Karpas-422 (cell line): ENCODE results near the gene DPP10. TPM values are rescaled to one million over a fixed set of nuclear protein-coding genes. Genes with fewer than 3 reads are reported as not detected.

Experiments
- DNase-seq: peaks from one replicate; pipeline ENCODE4 v3.0.0-alpha.2; 2015
- H2AFZ ChIP-seq: fragments of 200-600 bp; sonication (generic); 2 replicates; pipeline ENCODE4 v1.6.1; 2014; ENCODE audit warnings: antibody characterized with exemption, low read length, mixed read lengths
- H3K27ac ChIP-seq: fragments of 200-600 bp; sonication (generic); 2 replicates; pipeline ENCODE4 v1.5.1; 2014; ENCODE audit warnings: mild to moderate bottlenecking, low read length, moderate library complexity
- H3K27me3 ChIP-seq: fragments of 200-600 bp; sonication (generic); 2 replicates; pipeline ENCODE4 v1.6.1; 2014; ENCODE audit warnings: low read length, mixed read lengths
- H3K36me3 ChIP-seq: fragments of 200-600 bp; sonication (generic); 2 replicates; pipeline ENCODE4 v1.6.1; 2014; ENCODE audit warnings: low read length, mixed read lengths; ENCODE audit not compliant: insufficient read depth
- H3K4me1 ChIP-seq: fragments of 200-600 bp; sonication (generic); 2 replicates; pipeline ENCODE4 v1.6.1; 2014; ENCODE audit warnings: mild to moderate bottlenecking, low read length, mixed read lengths
- H3K4me2 ChIP-seq: fragments of 200-600 bp; sonication (generic); 2 replicates; pipeline ENCODE4 v1.6.1; 2014; ENCODE audit warnings: low read length, low read depth, mild to moderate bottlenecking; ENCODE audit not compliant: poor library complexity, severe bottlenecking
- H3K4me3 ChIP-seq: fragments of 200-600 bp; sonication (generic); 2 replicates; pipeline ENCODE4 v1.5.1; 2014; ENCODE audit warnings: mild to moderate bottlenecking, antibody characterized with exemption, low read length, mixed read lengths
- H3K79me2 ChIP-seq: fragments of 200-600 bp; sonication (generic); 2 replicates; pipeline ENCODE4 v1.6.1; 2014; ENCODE audit warnings: mild to moderate bottlenecking, low read length, mixed read lengths
- H3K9ac ChIP-seq: fragments of 200-600 bp; sonication (generic); 2 replicates; pipeline ENCODE4 v1.6.0; 2014; ENCODE audit warnings: low read length
- H3K9me2 ChIP-seq: fragments of 200-600 bp; sonication (generic), shearing (Covaris generic); replicated peaks from 2 replicates; pipeline ENCODE4 v1.6.0; 2014; ENCODE audit warnings: mild to moderate bottlenecking, low read length, moderate library complexity; ENCODE audit not compliant: insufficient read depth
- H3K9me3 ChIP-seq: fragments of 300-700, 200-600 bp; sonication (generic); 2 replicates; pipeline ENCODE4 v1.6.1; 2014; ENCODE audit warnings: low read length, mixed read lengths
- H4K20me1 ChIP-seq: fragments of 200-600 bp; sonication (generic); 2 replicates; pipeline ENCODE4 v1.6.1; 2014; ENCODE audit warnings: mild to moderate bottlenecking, antibody characterized with exemption, low read length, low read depth; ENCODE audit not compliant: insufficient read depth
- total RNA-seq: library from RNA; depleted of rRNA; stranded (reverse); fragments of >200 nt; shearing (Covaris generic); gene quantifications from 2 replicates; pipeline ENCODE4 v1.2.3, GENCODE V29; 2014; ENCODE audit warnings: low replicate concordance

The DPP10 gene
- total RNA-seq, 1 experiment from 2014 or later = not detected

DNA sequence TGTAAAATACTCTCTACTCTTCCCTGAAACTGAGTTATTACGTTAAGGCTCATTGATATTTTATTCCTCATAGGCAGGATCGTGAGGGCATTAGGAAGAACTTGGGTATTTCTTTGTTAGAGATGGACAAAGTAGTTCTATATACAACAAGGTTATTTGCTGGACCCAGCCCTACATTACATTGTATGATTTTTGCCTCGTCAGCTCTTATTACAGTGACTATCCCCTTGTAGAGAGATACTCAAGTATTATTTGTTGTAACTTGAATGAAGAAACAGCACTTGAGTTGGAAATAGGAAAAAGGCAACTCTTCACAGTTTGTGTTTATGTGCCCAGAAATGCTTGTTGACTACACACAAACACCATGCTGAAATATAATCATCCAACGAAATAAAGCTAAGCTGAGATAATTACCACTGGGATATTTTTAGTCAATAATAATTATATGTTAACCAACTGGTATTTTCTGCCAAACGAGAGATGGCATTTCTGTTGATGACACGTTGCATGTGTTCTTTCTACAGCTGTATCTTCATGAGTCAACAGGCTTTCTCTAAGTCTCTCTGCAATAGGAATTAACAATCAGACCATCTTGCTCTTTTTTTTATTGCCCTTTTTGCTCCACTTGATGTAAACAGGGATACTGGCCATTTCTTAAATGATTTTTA is 947.6 kb downstream of the DPP10 start:
- Histone ChIP-seq H3K27ac (no peak overlapping the region), H3K36me3 (no peaks in the 10 kb centered on the region), H3K4me2 (no peak overlapping the region), H3K9me3 (peaks cover 6% of the 10 kb centered on the region; the same call in 1 of the 2 replicates), H3K9me2 (no peaks in the 10 kb centered on the region), H3K9ac (no peak overlapping the region), H3K79me2 (no peaks in the 10 kb centered on the region), H3K27me3 (no peaks in the 10 kb centered on the region), H3K4me3 (no peak overlapping the region), H4K20me1 (no peaks in the 10 kb centered on the region), H3K4me1 (no peaks in the 10 kb centered on the region), H2AFZ (no peak overlapping the region)
- DNase-seq = no peak

DNA sequence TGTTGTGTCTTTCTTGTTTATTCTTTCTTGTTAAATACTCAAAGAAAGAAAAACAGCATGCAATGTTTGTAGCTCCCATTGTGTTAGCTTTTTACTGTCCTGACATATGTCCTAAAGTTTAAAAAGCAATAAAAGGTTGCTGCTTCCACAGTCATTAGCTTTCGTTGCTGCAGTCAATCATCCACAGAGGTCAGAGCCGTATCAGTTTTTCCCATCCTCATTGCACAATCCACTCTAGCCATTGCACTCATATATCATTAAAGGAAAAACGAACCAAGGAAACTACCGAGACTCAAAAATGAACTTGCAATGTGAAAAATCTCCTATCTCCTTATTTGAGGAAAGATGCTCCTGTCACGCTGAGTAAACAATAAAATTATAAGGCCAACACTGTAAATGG is 954.1 kb downstream of the DPP10 start:
- Histone ChIP-seq H3K9me2 (no peaks in the 10 kb centered on the region), H3K4me2 (no peak overlapping the region), H3K36me3 (no peaks in the 10 kb centered on the region), H3K27ac (no peak overlapping the region), H3K4me3 (no peak overlapping the region), H3K79me2 (no peaks in the 10 kb centered on the region), H3K4me1 (no peaks in the 10 kb centered on the region), H3K9me3 (peaks cover 7% of the 10 kb centered on the region), H2AFZ (no peak overlapping the region), H4K20me1 (no peaks in the 10 kb centered on the region), H3K27me3 (no peaks in the 10 kb centered on the region), H3K9ac (no peak overlapping the region)
- no peak for DNase-seq

DNA sequence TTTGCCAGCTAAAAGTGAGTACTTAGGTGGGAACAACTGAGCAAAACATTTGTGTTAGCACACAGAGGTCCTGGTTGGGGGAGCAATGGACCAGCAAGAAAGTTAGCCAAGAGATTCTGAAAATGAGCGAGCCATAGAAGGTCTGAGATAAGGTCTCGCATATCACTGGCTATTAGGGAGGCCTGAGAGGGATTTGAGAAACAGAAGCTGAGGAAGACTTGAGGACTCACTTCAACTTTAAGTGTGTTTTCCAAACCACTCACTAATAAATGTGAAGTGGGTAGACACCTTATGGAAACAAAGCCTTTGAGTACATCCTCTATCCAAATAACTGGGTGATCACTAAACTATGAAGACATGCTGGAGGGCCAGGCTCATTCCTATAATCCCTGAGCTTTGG is 958.5 kb downstream of the DPP10 start:
- H3K27me3 ChIP-seq = no peaks in the 10 kb centered on the region
- no peaks in the 10 kb centered on the region for H3K36me3 ChIP-seq
- H4K20me1 ChIP-seq = no peaks in the 10 kb centered on the region
- no peak overlapping the region for H3K9ac ChIP-seq
- no peak for DNase-seq
- no peaks in the 10 kb centered on the region for H3K79me2 ChIP-seq
- H3K4me1 ChIP-seq = no peaks in the 10 kb centered on the region
- H3K4me2 ChIP-seq = no peak overlapping the region
- H2AFZ ChIP-seq = no peak overlapping the region
- H3K4me3 ChIP-seq = no peak overlapping the region
- H3K27ac ChIP-seq = no peak overlapping the region
- peaks cover 9% of the 10 kb centered on the region for H3K9me3 ChIP-seq
- no peaks in the 10 kb centered on the region for H3K9me2 ChIP-seq

DNA sequence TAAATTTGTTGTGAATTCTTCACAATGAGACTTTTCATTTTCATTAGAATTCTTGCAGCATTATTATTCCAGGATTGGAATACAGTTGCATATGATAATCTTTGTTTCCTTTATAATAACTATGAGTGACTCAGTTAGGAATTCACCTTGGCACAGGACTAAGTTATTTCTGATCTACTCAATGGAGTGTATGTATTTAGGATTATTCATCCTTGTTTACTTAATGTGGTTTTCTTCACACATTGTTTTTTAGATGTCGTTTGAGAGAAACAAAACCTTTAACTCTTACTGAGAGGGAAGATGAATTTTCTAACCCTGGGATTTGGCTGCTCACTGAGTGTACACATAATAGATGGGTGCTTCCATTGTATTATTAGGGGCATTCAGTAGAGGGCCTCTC is 970.1 kb downstream of the DPP10 start:
- Histone ChIP-seq H3K79me2 (no peaks in the 10 kb centered on the region), H3K27me3 (no peaks in the 10 kb centered on the region), H3K4me3 (no peak overlapping the region), H2AFZ (no peak overlapping the region), H3K4me1 (no peaks in the 10 kb centered on the region), H3K36me3 (no peaks in the 10 kb centered on the region), H3K4me2 (no peak overlapping the region), H3K9me3 (no peaks in the 10 kb centered on the region), H3K9me2 (0 out of 2 replicates have a peak, but pooled peaks cover 4% of the 10 kb centered on the region), H3K27ac (no peak overlapping the region), H3K9ac (no peak overlapping the region), H4K20me1 (no peaks in the 10 kb centered on the region)
- DNase-seq = no peak

DNA sequence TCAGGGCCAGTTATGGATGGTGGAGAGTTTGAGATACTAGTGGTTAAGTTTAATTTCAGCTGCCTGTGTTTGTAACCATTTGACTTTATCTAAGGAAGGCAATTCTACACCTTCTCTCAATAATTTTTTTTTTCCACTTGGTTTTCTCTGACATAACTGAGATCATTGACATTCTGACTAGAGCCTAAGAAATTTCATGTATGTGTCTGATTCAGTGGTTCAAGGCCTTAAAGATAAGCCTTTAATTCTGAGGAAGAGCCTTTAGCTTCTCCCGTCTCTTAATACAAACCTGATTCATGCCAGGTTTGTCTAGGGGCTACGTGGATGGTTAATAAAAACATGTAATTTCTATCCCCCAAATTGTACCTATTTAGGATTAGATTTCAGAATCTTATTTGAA is 971.4 kb downstream of the DPP10 start:
- H3K79me2 ChIP-seq = no peaks in the 10 kb centered on the region
- H3K4me1 ChIP-seq = no peaks in the 10 kb centered on the region
- H3K4me2 ChIP-seq = no peak overlapping the region
- H3K4me3 ChIP-seq = no peak overlapping the region
- H3K9ac ChIP-seq = no peak overlapping the region
- no peaks in the 10 kb centered on the region for H3K27me3 ChIP-seq
- H4K20me1 ChIP-seq = no peaks in the 10 kb centered on the region
- no peaks in the 10 kb centered on the region for H3K9me3 ChIP-seq
- no peak for DNase-seq
- no peak overlapping the region for H2AFZ ChIP-seq
- H3K36me3 ChIP-seq = no peaks in the 10 kb centered on the region
- H3K9me2 ChIP-seq = 0 out of 2 replicates have a peak, but pooled peaks cover 4% of the 10 kb centered on the region
- no peak overlapping the region for H3K27ac ChIP-seq

DNA sequence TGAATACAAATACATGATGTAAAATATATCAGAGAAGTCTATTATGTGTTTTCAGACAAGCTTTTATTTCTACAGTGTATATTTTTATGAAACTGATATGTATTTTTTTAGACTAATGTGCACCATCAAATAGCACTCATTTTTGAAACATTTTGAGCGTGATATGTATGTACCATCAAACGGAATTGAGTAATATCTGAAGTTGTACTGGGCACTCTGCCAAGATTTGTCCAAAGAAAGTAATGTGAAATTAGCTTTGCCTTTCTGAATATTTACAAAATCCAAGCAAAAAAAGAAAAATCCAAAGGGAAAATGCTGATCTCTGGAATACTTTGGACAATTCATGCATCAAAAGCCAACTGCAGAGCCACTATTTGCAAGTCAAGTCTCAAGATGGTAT is 972.0 kb downstream of the DPP10 start:
- Histone ChIP-seq H3K4me3 (no peak overlapping the region), H3K4me1 (no peaks in the 10 kb centered on the region), H3K9me2 (0 out of 2 replicates have a peak, but pooled peaks cover 4% of the 10 kb centered on the region), H3K27me3 (no peaks in the 10 kb centered on the region), H3K9ac (no peak overlapping the region), H3K79me2 (no peaks in the 10 kb centered on the region), H3K9me3 (no peaks in the 10 kb centered on the region), H3K27ac (no peak overlapping the region), H4K20me1 (no peaks in the 10 kb centered on the region), H2AFZ (no peak overlapping the region), H3K36me3 (no peaks in the 10 kb centered on the region), H3K4me2 (no peak overlapping the region)
- no peak for DNase-seq

DNA sequence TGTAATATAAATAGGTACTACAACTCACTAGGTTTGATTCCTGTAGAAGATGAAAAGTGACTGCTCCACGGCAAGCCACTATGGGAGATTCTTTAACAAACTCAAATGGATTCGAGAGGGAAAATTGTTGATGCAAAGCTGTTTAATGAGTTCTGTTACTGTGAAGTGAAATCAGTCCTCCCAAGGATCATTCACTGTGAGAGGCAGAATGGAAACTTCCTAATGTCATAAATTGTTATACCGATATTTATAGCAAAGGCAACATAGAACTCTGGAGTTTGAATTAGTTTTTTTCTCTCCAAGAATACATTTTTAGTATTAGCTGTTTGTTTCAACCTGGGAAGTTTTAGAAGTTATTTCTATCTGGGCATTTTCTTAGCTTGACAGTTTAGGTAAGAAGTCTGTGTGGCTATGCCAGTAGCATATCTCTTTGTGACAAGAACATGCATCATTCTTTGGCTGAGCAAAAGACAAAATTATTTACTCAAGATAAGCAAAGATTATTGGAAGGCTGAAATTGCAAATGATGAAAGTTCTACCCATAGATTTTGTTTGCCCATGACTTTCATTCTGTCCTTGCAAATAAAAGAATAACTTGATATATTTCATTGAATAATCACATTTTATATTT is 979.7 kb downstream of the DPP10 start:
- Histone ChIP-seq H3K79me2 (no peaks in the 10 kb centered on the region), H3K27ac (no peak overlapping the region), H3K4me1 (no peaks in the 10 kb centered on the region), H2AFZ (no peak overlapping the region), H3K9me3 (no peaks in the 10 kb centered on the region; the same call in 1 of the 2 replicates), H4K20me1 (no peaks in the 10 kb centered on the region), H3K9ac (no peak overlapping the region), H3K9me2 (no peaks in the 10 kb centered on the region), H3K4me3 (no peak overlapping the region), H3K4me2 (no peak overlapping the region), H3K27me3 (no peaks in the 10 kb centered on the region), H3K36me3 (no peaks in the 10 kb centered on the region)
- DNase-seq = no peak

DNA sequence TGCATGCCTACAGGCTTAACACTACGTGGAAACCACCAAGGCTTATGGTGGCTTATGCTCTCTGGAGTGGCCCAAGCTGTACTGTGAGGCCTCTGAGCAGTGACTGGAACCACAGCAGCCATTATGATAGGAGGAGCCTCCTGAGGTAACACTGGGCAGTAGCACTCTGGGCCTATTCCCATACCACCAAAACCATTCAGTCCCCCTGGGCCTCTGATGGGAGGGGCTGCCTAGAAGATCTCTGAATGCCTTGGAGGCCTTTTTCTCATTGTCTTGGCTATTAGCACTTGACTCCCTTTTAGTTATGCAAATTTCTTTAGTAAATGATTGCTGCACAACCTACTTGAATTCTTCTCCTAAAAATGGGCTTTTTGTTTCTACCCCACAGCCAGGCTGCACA is 985.0 kb downstream of the DPP10 start:
- H2AFZ ChIP-seq = no peak overlapping the region
- DNase-seq = no peak
- H3K79me2 ChIP-seq = no peaks in the 10 kb centered on the region
- H3K9ac ChIP-seq = no peak overlapping the region
- no peaks in the 10 kb centered on the region for H3K4me1 ChIP-seq
- H3K9me3 ChIP-seq = no peaks in the 10 kb centered on the region; the same call in 1 of the 2 replicates
- H3K36me3 ChIP-seq = no peaks in the 10 kb centered on the region
- H3K4me2 ChIP-seq = no peak overlapping the region
- no peaks in the 10 kb centered on the region for H4K20me1 ChIP-seq
- no peaks in the 10 kb centered on the region for H3K27me3 ChIP-seq
- H3K9me2 ChIP-seq = no peaks in the 10 kb centered on the region
- no peak overlapping the region for H3K4me3 ChIP-seq
- no peak overlapping the region for H3K27ac ChIP-seq
